Measurements from ENCODE around the gene GRK2.
A peak's percentile ranks its signal among the peaks of the same experiment; 100 is the strongest.
"Not testable (repeated sequence)": the region's sequence is repeated elsewhere in the genome, so short reads cannot be mapped to it uniquely, and the experiment has no call there.

Gene GRK2

GRCh38 chr11:67317205-67317887 is 51.1 kb downstream of the GRK2 start:
- DNase-seq: peak; percentile 97

GRCh38 chr11:67317888-67318555 is 51.7 kb downstream of the GRK2 start:
- no peak for DNase-seq

- not testable (repeated sequence) for DNase-seq
These were observed 52.6 kb downstream of the GRK2 start for GRCh38 chr11:67318876-67319275.

- DNase-seq: no peak
These were observed 53.7 kb downstream of the GRK2 start for GRCh38 chr11:67320011-67320410.

DNA sequence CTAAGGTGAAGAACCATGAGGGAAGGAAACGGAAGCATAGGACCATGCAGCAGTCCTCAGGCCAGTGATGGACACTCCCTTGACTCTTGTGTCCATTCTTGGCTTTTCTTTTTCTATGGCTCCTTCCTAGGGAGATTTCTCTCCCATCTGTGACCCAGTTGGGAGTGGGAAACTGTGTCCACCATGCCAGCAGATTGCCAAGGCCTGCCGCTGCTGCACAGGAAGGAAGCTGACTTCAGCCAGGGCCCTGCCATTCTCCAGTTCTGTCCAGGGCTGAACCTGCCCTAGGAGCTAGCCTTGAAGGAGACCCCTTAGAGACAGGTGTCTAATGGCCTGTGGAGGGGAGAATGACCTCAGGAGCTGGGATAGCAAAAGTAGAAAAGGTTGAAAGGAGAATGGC is 54.4 kb downstream of the GRK2 start:
- no peak for DNase-seq

DNA sequence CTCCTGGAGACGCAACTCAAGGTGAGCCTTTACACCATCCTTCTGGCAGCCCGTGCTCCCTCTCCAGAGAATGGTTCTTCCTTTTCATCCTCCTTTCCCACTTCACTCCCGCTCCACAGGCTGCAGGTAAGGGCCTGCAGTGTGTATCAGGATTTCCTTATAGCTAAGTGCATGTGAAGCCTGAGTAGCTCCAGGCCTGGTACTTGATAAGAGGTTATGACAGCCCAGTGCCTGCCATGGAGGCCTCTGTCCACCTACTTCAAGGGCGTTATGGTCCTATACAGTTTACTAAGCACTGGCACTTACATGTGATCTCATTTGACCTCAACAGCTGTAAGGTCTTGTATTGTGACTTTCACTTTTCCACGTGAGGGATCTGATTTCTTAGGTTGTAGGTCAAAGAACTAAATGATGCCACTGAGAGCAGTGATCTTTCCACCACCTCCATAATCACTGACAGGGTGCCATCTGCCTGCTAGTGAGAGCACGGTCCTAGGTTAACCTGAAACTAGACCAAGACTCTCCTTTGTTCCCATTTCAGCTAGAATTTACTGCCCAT is 55.1 kb downstream of the GRK2 start:
- DNase-seq: no peak

DNA sequence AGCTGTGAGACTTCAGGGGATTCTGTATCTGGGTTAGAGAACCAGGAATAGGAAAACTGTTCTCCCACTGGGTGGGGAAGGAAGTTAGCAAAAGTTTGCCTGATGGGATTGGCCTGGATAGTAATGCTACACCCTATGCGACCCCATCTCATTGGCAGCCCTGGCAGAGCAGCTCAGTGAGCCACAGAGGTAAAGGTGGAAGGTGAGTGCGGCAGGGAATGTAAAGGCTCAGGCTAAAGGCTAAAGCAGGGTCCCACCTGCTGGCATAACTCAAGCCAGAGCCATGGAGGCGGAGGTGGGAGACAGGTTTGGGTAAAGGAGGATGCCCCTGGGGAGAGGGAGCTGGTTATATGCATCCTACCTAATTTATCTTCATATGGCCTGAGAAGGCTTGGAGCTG is 55.8 kb downstream of the GRK2 start:
- DNase-seq: no peak

GRCh38 chr11:67323526-67323925 is 57.3 kb downstream of the GRK2 start:
- DNase-seq: no peak

- DNase-seq: no peak
These were observed 65.9 kb downstream of the GRK2 start for GRCh38 chr11:67332081-67332691.

Data from right hindlimb (tissue), 1 donor.